Large intestine (tissue), 3 donors: ENCODE measurements around the gene ZNF337. TPM values are rescaled to one million over a fixed set of nuclear protein-coding genes. Genes with fewer than 3 reads are reported as not detected.
"Not testable (repeated sequence)": the region's sequence is repeated elsewhere in the genome, so short reads cannot be mapped to it uniquely, and the experiment has no call there.

ENCODE experiments used
- DNase-seq, 2 donors: peaks; one replicate each; pipeline versions ENCODE4 v3.0.0 to v3.0.0-alpha.2; 2013
- H3K27ac ChIP-seq: one replicate; pipeline ENCODE4 v1.5.1; 2013; ENCODE audit warnings: low read length
- H3K27me3 ChIP-seq: 2 replicates; pipeline ENCODE4 v1.6.1; 2013; ENCODE audit warnings: low read length; ENCODE audit not compliant: control insufficient read depth, insufficient read depth
- H3K36me3 ChIP-seq: 2 replicates; pipeline ENCODE4 v1.6.1; 2013; ENCODE audit warnings: low read length; ENCODE audit not compliant: control insufficient read depth, insufficient read depth
- H3K4me1 ChIP-seq: one replicate; pipeline ENCODE4 v1.6.1; 2013; ENCODE audit warnings: low read length; ENCODE audit not compliant: control insufficient read depth, insufficient read depth
- H3K4me3 ChIP-seq: one replicate; pipeline ENCODE4 v1.5.1; 2013; ENCODE audit warnings: low read length
- H3K9me3 ChIP-seq: one replicate; pipeline ENCODE4 v1.6.1; 2013; ENCODE audit warnings: mild to moderate bottlenecking, low read depth, low read length, moderate library complexity; ENCODE audit not compliant: control insufficient read depth
- WGBS: methylation state at CpG from one replicate; pipeline ENCODE4 v1.1.5; 2013; ENCODE audit warnings: low lambda C conversion rate; ENCODE audit not compliant: insufficient coverage; 5-methylcytosine and 5-hydroxymethylcytosine counted together
- polyA plus RNA-seq: library from polyadenylated mRNA; unstranded; fragments of 120-200 nt; gene quantifications from one replicate; pipeline ENCODE4 v1.2.1, GENCODE V29; 2013

ZNF337 gene
- polyA plus RNA-seq, 1 donor, result 28.0 TPM

GRCh38 chr20:25725639-25726038, 29.0 kb upstream of the ZNF337 start:
- Histone ChIP-seq H3K27me3 (no peaks in the 10 kb centered on the region), H3K4me3 (no peak overlapping the region), H3K36me3 (no peaks in the 10 kb centered on the region), H3K27ac (no peak overlapping the region), H3K4me1 (no peaks in the 10 kb centered on the region), H3K9me3 (peaks cover 7% of the 10 kb centered on the region)
- DNase-seq, result no peak

- no peak overlapping the region for H3K27ac ChIP-seq
- no peaks in the 10 kb centered on the region for H3K36me3 ChIP-seq
- no peaks in the 10 kb centered on the region for H3K27me3 ChIP-seq
- 100% methylated on average over 1 of the region's 2 CpGs for WGBS
- no peaks in the 10 kb centered on the region for H3K4me1 ChIP-seq
- H3K4me3 ChIP-seq, result no peak overlapping the region
- H3K9me3 ChIP-seq, result peaks cover 7% of the 10 kb centered on the region
- no peak for DNase-seq
Observed at GRCh38 chr20:25723975-25724374, 27.3 kb upstream of the ZNF337 start.

- Histone ChIP-seq H3K4me1 (no peaks in the 10 kb centered on the region), H3K27me3 (no peaks in the 10 kb centered on the region), H3K27ac (no peak overlapping the region), H3K9me3 (peaks cover 7% of the 10 kb centered on the region), H3K4me3 (no peak overlapping the region), H3K36me3 (no peaks in the 10 kb centered on the region)
- no peak for DNase-seq
- WGBS, result no CpG with 5 or more reads among the region's 7 CpGs
Observed at GRCh38 chr20:25720285-25720684, 23.6 kb upstream of the ZNF337 start.

- WGBS, result no CpG with 5 or more reads among the region's 20 CpGs
- not testable (repeated sequence) for DNase-seq, H3K27ac ChIP-seq, H3K36me3 ChIP-seq, H3K4me1 ChIP-seq, H3K4me3 ChIP-seq, H3K9me3 ChIP-seq, H3K27me3 ChIP-seq
Observed at GRCh38 chr20:25718896-25719809, 22.5 kb upstream of the ZNF337 start.

GRCh38 chr20:25707695-25708094, 11.0 kb upstream of the ZNF337 start:
- no peak for DNase-seq
- no peaks in the 10 kb centered on the region for H3K36me3 ChIP-seq
- H3K4me3 ChIP-seq, result no peak overlapping the region
- H3K27ac ChIP-seq, result no peak overlapping the region
- H3K4me1 ChIP-seq, result no peaks in the 10 kb centered on the region
- H3K27me3 ChIP-seq, result no peaks in the 10 kb centered on the region
- no peaks in the 10 kb centered on the region for H3K9me3 ChIP-seq

GRCh38 chr20:25706793-25707192, 10.1 kb upstream of the ZNF337 start:
- Histone ChIP-seq H3K9me3 (no peaks in the 10 kb centered on the region), H3K4me3 (no peak overlapping the region), H3K27ac (no peak overlapping the region), H3K36me3 (no peaks in the 10 kb centered on the region), H3K27me3 (no peaks in the 10 kb centered on the region), H3K4me1 (no peaks in the 10 kb centered on the region)
- DNase-seq, result no peak
- WGBS, result 93% methylated on average over 3 of the region's 6 CpGs

- no peaks in the 10 kb centered on the region for H3K36me3 ChIP-seq
- no peak overlapping the region for H3K4me3 ChIP-seq
- no peaks in the 10 kb centered on the region for H3K4me1 ChIP-seq
- no peak overlapping the region for H3K27ac ChIP-seq
- no peak for DNase-seq
- no peaks in the 10 kb centered on the region for H3K9me3 ChIP-seq
- H3K27me3 ChIP-seq, result no peaks in the 10 kb centered on the region
Observed at GRCh38 chr20:25705830-25706351, 9.2 kb upstream of the ZNF337 start.

- not testable (repeated sequence) for H3K4me1 ChIP-seq, H3K9me3 ChIP-seq, H3K4me3 ChIP-seq, H3K36me3 ChIP-seq, H3K27me3 ChIP-seq, H3K27ac ChIP-seq, DNase-seq
- WGBS, result 80% methylated on average over 1 of the region's 2 CpGs
Observed at GRCh38 chr20:25704303-25704702, 7.7 kb upstream of the ZNF337 start.

- not testable (repeated sequence) for H3K36me3 ChIP-seq, H3K9me3 ChIP-seq, DNase-seq, H3K4me1 ChIP-seq, H3K27me3 ChIP-seq, H3K4me3 ChIP-seq, H3K27ac ChIP-seq
- WGBS, result no CpG with 5 or more reads among the region's 2 CpGs
Observed at GRCh38 chr20:25700835-25701234, 4.2 kb upstream of the ZNF337 start.

GRCh38 chr20:25699914-25700313, 3.3 kb upstream of the ZNF337 start:
- Histone ChIP-seq H3K4me3 (no peak overlapping the region), H3K36me3 (no peaks in the 10 kb centered on the region), H3K9me3 (peaks cover 4% of the 10 kb centered on the region), H3K4me1 (peaks cover 4% of the 10 kb centered on the region), H3K27me3 (no peaks in the 10 kb centered on the region), H3K27ac (no peak overlapping the region)
- WGBS, result no CpG with 5 or more reads among the region's 1 CpG
- DNase-seq, result no peak

- H3K4me1 ChIP-seq, result peaks cover 4% of the 10 kb centered on the region
- H3K9me3 ChIP-seq, result peaks cover 4% of the 10 kb centered on the region
- no peaks in the 10 kb centered on the region for H3K36me3 ChIP-seq
- peak overlapping the region; percentile 92 for H3K4me3 ChIP-seq
- no peaks in the 10 kb centered on the region for H3K27me3 ChIP-seq
- no peak overlapping the region for H3K27ac ChIP-seq
- WGBS, result 7% methylated on average over 1 of the region's 3 CpGs
- no peak for DNase-seq
Observed at GRCh38 chr20:25697132-25697446, 436 bp upstream of the ZNF337 start.
